Subcutaneous abdominal adipose tissue (tissue), 5 donors: ENCODE data around the gene RRAS2.
"Not testable (repeated sequence)": the region's sequence is repeated elsewhere in the genome, so short reads cannot be mapped to it uniquely, and the experiment has no call there.

Experiments used
- H3K27ac ChIP-seq: one replicate; pipeline ENCODE4 v1.7.0; 2013; ENCODE audit warnings: low read depth, mild to moderate bottlenecking, inconsistent platforms, low read length, moderate library complexity
- H3K27me3 ChIP-seq, 5 donors: one replicate each; pipeline ENCODE4 v1.7.0; 2013; ENCODE audit warnings: low read length in 5 of 5, inconsistent platforms in 1 of 5; ENCODE audit not compliant: control insufficient read depth in 5 of 5, insufficient read depth in 4 of 5
- H3K36me3 ChIP-seq, 5 donors: one replicate each; pipeline ENCODE4 v1.7.0; 2013; ENCODE audit warnings: low read length in 5 of 5; ENCODE audit not compliant: control insufficient read depth in 5 of 5, insufficient read depth in 5 of 5
- H3K4me1 ChIP-seq, 5 donors: one replicate each; pipeline ENCODE4 v1.7.0; 2013; ENCODE audit warnings: low read length in 5 of 5, mild to moderate bottlenecking in 3 of 5, moderate library complexity in 1 of 5; ENCODE audit not compliant: control insufficient read depth in 5 of 5, insufficient read depth in 5 of 5
- H3K4me3 ChIP-seq, 5 donors: one replicate each; pipeline ENCODE4 v1.7.0; 2013; ENCODE audit warnings: low read length in 5 of 5, low read depth in 1 of 5
- H3K9ac ChIP-seq, 5 donors: one replicate each; pipeline ENCODE4 v1.7.0; 2013; ENCODE audit warnings: low read length in 5 of 5, mild to moderate bottlenecking in 4 of 5, moderate library complexity in 3 of 5
- H3K9me3 ChIP-seq, 5 donors: one replicate each; pipeline ENCODE4 v1.7.0; 2013; ENCODE audit warnings: low read length in 5 of 5; ENCODE audit not compliant: control insufficient read depth in 5 of 5
- donor health status: healthy.
- donor health status: healthy.
- donor health status: healthy.
- donor health status: healthy.
- donor health status: healthy.

Gene RRAS2

DNA sequence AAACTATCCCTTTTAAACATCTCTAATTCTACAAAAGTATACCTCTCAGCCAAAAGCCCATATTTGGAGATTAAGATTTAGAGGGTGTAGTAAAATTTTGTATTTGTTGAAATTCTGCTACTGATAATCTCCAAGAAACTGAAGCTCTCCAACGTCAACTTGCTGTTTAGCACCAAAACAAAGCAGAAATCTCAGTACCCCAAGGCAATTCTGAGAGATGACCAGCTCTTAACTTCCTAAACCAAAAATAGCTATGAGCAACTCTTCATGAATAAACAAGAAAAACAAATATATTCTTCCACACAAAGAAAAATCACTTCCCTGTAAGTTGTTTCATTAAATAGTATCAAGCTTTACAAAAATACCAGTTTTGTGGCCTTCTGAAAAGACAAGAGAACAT, 13.3 kb downstream of the RRAS2 start:
- H3K27me3 ChIP-seq, result no peaks in the 10 kb centered on the region
- no peaks in the 10 kb centered on the region for H3K36me3 ChIP-seq
- peaks cover 0 to 4% (median 0%) of the 10 kb centered on the region in 5 donors for H3K9me3 ChIP-seq
- no peak overlapping the region for H3K4me3 ChIP-seq
- H3K27ac ChIP-seq, result no peak overlapping the region
- no peak overlapping the region for H3K9ac ChIP-seq
- H3K4me1 ChIP-seq, result peaks cover 0 to 6% (median 0%) of the 10 kb centered on the region in 5 donors

GRCh38 chr11:14345016-14345415, 14.0 kb downstream of the RRAS2 start:
- H3K9ac ChIP-seq, H3K27me3 ChIP-seq, H3K27ac ChIP-seq, H3K36me3 ChIP-seq, H3K4me3 ChIP-seq, H3K4me1 ChIP-seq, H3K9me3 ChIP-seq: not testable (repeated sequence)

DNA sequence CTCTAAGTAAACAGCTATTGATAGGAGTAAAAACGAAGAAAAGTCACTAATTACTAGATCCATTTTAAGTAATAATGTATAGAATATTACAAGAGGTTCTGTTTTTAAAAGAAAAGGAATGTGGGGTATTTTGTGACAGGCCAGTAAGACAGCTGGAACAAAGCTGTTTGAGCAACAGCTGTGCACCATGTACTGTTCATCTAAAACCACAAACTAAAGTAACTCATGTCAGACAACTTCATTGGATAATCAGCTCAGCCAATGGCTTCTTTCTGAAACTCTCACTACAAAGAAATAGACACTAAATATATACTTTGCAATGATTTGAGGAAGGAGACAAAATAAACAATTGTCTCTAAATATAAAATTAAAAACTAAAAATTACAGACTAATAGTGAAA, 16.1 kb downstream of the RRAS2 start:
- H3K27me3 ChIP-seq, result no peaks in the 10 kb centered on the region
- no peak overlapping the region for H3K27ac ChIP-seq

DNA sequence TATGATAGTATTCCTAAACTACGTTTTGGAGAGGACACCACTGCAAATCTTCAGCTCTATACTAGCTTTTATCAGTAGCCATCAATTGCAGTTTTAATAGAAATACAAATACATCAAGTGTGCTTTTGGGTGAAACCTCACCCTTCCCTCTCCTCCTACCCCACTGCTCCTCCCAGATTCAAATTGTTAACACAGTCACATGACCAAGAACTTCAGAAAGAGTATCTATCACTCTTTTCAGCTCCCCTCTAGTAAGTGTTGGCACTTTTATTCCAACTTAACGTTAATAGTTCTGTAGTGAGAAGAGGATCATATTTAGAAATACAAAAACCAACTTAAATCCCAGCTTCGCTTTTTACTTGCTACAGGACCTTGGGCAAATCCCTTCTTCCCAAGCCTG, 17.0 kb downstream of the RRAS2 start:
- Histone ChIP-seq H3K4me3 (no peak overlapping the region), H3K9ac (no peak overlapping the region), H3K9me3 (peaks cover 0 to 4% (median 3%) of the 10 kb centered on the region in 5 donors), H3K27ac (no peak overlapping the region), H3K27me3 (no peaks in the 10 kb centered on the region), H3K4me1 (peaks cover 0 to 6% (median 0%) of the 10 kb centered on the region in 5 donors), H3K36me3 (no peaks in the 10 kb centered on the region)

More for the DNA sequence above, 16.1 kb downstream of the RRAS2 start:
- no peak overlapping the region for H3K4me3 ChIP-seq
- H3K9me3 ChIP-seq, result peaks cover 0 to 4% (median 0%) of the 10 kb centered on the region in 5 donors
- H3K9ac ChIP-seq, result no peak overlapping the region
- peaks cover 0 to 6% (median 0%) of the 10 kb centered on the region in 5 donors for H3K4me1 ChIP-seq
- H3K36me3 ChIP-seq, result no peaks in the 10 kb centered on the region

- Histone ChIP-seq H3K27me3 (no peaks in the 10 kb centered on the region), H3K27ac (no peak overlapping the region), H3K36me3 (no peaks in the 10 kb centered on the region), H3K4me1 (peaks cover 0 to 9% (median 0%) of the 10 kb centered on the region in 5 donors), H3K9me3 (peaks cover 0 to 8% (median 0%) of the 10 kb centered on the region in 5 donors), H3K4me3 (no peak overlapping the region), H3K9ac (no peak overlapping the region)
Measured at GRCh38 chr11:14340721-14341120, 18.3 kb downstream of the RRAS2 start.

DNA sequence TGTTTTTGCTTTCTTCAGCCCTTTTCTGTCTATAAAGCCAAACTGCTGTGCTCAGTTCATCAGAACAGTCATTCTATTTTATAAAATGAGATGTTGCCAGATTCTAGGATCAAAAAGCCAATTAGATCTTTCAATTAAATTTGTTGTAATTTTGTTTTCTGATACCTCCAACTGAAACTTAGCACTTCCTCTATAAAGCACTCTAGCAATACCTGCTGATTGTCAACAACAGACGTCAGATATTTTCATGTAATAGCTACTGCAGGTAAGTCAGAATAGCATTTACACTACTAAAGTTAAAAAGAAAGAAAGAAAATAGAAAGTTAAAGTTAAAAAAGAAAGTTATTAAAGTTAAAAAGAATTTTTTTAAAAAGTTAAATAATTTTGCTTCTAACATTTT, 19.6 kb downstream of the RRAS2 start:
- H3K9me3 ChIP-seq, result peaks cover 0 to 8% (median 0%) of the 10 kb centered on the region in 5 donors
- H3K4me1 ChIP-seq, result peaks cover 0 to 15% (median 0%) of the 10 kb centered on the region in 5 donors
- no peak overlapping the region for H3K4me3 ChIP-seq
- no peaks in the 10 kb centered on the region for H3K27me3 ChIP-seq
- no peak overlapping the region for H3K27ac ChIP-seq
- H3K36me3 ChIP-seq, result no peaks in the 10 kb centered on the region
- no peak overlapping the region for H3K9ac ChIP-seq

DNA sequence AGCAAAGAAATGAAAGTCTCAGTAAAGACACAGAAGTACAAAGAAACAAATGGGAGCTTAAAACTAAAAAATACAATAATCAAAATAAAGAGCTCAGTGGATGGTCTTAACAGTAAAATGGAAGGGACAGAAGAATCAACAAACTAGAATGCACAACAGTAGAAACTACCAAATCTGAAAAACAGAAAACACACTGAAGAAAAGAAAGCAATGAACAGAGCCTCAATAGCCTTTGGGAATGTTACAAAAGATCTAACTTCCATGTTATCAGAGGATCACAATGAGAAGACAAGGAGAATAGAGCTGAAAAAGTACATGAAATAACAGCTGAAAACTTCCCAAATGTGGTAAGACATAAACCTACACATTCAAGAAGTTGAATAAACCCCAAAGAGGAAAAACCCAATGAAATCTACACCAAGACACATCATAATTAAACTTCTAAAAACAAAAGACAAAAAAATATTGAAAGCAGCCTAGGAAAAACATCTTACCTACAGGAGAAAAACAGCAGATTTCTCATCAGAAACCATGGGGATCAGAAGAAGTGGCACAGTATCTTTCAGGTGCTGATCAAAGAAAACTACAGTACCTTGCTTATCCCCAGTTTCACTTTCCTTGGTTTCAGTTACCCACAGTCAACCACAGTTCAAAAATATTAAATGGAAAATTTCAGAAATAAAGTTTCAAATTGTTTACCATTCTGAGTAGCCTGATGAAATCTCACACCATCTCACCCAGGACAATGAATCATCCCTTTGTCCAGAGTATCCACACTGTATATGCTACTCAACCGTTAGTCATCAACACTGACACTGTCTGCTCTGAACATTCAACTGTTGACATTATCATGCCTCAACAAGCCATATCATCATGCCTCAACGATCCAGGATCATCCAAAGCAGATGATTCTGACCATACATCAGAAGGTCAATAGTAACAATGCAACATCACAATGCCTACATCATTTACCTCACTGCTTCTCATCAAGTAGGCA, 22.2 kb downstream of the RRAS2 start:
- H3K9ac ChIP-seq, result no peak overlapping the region
- H3K27me3 ChIP-seq, result no peaks in the 10 kb centered on the region
- peaks cover 0 to 9% (median 0%) of the 10 kb centered on the region in 5 donors for H3K4me1 ChIP-seq
- H3K4me3 ChIP-seq, result no peak overlapping the region
- no peaks in the 10 kb centered on the region for H3K36me3 ChIP-seq
- H3K9me3 ChIP-seq, result peaks cover 0 to 8% (median 0%) of the 10 kb centered on the region in 5 donors
- no peak overlapping the region for H3K27ac ChIP-seq

DNA sequence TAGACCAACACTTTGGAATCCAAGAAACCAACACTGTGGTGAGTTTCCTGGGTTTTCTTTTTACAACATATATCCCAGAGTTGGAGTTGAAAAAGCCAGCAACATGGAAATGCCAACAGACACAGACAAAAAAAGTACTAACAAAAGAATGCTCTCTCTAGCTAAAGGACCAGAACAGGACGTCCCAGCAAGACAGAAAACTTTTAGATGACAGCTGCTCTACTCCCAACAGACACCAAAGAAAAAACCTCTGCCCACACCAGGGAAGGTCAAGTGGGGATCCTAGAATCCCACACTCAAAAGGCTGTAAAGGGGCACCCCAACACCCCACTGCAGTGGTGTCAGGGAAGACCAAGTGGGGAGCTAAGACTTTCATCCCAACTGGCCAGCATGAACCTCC, 23.3 kb downstream of the RRAS2 start:
- Histone ChIP-seq H3K27me3 (no peaks in the 10 kb centered on the region), H3K9me3 (peaks cover 0 to 8% (median 0%) of the 10 kb centered on the region in 5 donors), H3K36me3 (no peaks in the 10 kb centered on the region), H3K4me3 (no peak overlapping the region), H3K27ac (no peak overlapping the region), H3K4me1 (peaks cover 0 to 9% (median 0%) of the 10 kb centered on the region in 5 donors), H3K9ac (no peak overlapping the region)

GRCh38 chr11:14334893-14335292, 24.1 kb downstream of the RRAS2 start:
- no peak overlapping the region for H3K9ac ChIP-seq
- H3K27me3 ChIP-seq, result no peaks in the 10 kb centered on the region
- peaks cover 0 to 9% (median 0%) of the 10 kb centered on the region in 5 donors for H3K4me1 ChIP-seq
- no peak overlapping the region for H3K4me3 ChIP-seq
- H3K9me3 ChIP-seq, result peaks cover 0 to 8% (median 0%) of the 10 kb centered on the region in 5 donors
- H3K36me3 ChIP-seq, result no peaks in the 10 kb centered on the region
- H3K27ac ChIP-seq, result no peak overlapping the region

DNA sequence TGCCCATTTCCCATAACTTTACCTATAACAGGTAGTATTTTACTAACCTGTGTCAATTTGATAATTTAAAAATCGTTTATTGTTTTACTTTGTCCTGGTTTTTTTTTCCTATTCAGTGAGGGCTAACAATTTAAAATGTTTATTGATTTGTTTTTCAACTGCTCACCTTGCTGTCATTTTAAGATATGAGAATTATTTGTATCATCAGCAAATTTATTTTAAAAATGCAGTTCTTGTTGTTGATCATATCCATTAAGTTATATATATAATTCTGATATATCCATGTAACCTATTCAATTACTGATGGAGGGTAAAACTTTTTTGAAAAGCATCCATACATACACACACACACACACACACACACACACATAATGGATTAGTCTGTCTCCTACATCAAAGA, 24.8 kb downstream of the RRAS2 start:
- H3K9me3 ChIP-seq, result peaks cover 0 to 8% (median 0%) of the 10 kb centered on the region in 5 donors
- no peak overlapping the region for H3K9ac ChIP-seq
- no peaks in the 10 kb centered on the region for H3K36me3 ChIP-seq
- H3K4me1 ChIP-seq, result peaks cover 0 to 9% (median 0%) of the 10 kb centered on the region in 5 donors
- H3K4me3 ChIP-seq, result no peak overlapping the region
- no peak overlapping the region for H3K27ac ChIP-seq
- H3K27me3 ChIP-seq, result no peaks in the 10 kb centered on the region
